Cardiac fibroblast (primary cell): ENCODE measurements around the gene CRYZL1.

Experiments used
- DNase-seq, 2 donors: peaks; one replicate each; pipeline versions ENCODE4 v3.0.0 to v3.0.0-alpha.2; 2010; ENCODE audit warnings: low read depth in 2 of 2
- H3K4me3 ChIP-seq, 2 donors: replicated peaks in 1 of 2; 1 replicate in 1 of 2; 2 replicates in 1 of 2; pipeline ENCODE4 v1.5.1; 2011; ENCODE audit warnings: low read depth in 2 of 2, low read length in 2 of 2, mild to moderate bottlenecking in 2 of 2, moderate library complexity in 1 of 2
- CTCF ChIP-seq: IDR thresholded peaks from one replicate; pipeline ENCODE4 v1.5.1; 2011; ENCODE audit warnings: low read depth, mild to moderate bottlenecking, low read length, inconsistent platforms

Gene CRYZL1

DNA sequence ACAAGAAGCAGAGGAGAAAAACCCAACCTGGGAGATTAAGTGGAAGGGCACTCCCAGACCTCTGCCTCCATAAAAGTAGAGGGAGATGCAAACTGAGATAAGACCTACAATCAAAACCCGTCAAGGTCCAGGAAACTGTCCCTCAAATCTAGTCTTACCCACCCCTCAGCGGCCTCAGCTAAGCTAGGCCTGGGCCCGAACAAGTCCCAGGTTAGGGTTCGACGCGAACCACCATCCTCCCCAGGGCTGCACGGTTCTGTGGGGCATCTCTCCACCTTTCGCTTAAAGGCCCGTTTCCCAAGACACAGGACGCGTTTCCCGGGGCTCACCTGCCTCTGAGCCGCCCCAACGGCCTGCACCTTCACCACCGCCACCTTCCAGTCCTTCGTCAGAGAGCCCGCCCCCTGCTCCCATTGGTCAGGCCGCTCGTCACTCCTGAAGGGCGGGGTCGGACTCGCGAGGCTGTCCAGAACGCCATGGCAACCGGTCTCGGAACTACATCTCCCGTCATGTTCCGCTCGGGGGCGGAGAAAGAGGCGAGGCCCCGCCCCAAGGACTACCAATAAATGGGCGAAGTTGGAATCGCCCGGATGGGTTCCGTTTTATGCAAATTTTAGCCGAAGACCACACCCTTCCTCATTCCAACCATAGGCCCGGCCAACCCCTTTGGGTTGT lies at the start of gene CRYZL1:
Gene CRYZL1, minus strand, starts transcription at position 390 of the 675 bp plus-strand sequence. CDS start 10,190 bp downstream, outside the sequence.
- H3K4me3 ChIP-seq, result peak within 1 kb of the TSS; percentile 69 to 94
- no peak for TF ChIP-seq CTCF
- DNase-seq, result peak; percentile 100

DNA sequence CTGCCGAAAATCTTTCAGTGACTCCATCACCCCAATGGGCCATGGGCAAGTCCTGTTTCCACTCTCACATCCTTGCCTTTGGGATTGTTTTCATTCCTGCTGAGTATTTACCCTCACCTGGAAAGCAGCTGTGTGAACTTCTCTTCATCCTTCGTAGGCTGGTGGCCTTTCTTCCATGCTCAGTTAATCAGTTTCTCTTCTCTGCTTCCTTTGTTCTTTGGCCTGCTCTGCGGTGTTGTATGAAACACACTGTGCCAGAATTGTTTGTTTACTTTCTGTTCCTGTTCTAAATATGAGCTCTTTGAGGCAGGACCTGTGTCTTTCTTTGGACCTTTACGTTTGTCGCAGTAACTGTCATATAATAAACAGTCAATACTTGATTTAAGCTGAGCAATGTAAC lies 49.3 kb upstream of the CRYZL1 start:
- TF ChIP-seq CTCF, result no peak
- H3K4me3 ChIP-seq, result no peak overlapping the region
- DNase-seq, result no peak

DNA sequence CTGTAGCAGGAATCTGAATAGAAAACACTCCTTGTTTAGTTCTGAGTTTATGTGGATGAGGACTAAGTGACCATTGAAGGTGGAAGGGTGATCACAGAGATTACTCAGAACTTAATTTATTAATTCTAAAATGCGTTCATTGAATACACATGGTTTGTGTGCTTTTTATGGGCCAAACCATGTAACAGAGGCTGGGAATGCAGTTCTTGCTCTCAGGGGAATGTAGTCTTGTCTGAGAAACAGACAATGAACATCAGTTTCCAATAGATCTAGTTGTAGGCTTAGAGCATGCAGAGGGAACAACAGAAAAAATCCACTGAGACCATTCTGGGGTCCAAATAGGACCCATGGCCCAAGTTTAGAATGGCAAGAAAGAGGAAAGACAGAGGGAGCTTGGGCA lies 46.8 kb upstream of the CRYZL1 start:
- no peak for TF ChIP-seq CTCF
- H3K4me3 ChIP-seq, result no peak overlapping the region
- DNase-seq, result peak in 1 of 2 donors; percentile 63

DNA sequence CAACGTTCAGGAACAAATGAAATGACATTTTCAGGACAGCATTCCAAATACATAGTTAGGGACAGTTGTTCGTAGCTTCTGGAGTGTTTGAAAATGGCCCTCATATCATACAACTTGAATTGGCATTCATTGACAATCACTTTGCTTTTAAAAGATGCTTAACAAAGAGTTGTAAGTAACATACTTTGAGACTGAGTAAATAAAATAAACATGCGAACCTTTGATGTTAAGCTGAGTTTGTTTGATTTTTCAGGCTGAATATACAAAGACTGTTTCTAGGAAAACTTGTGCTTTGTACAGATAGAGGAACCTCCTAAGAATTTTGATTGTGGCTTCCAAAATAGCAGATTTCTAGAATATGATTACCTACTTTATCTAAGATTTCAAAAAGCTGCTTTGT lies 46.1 kb upstream of the CRYZL1 start:
- DNase-seq, result no peak
- no peak for TF ChIP-seq CTCF
- no peak overlapping the region for H3K4me3 ChIP-seq

GRCh38 chr21:33686386-33686785 lies 44.8 kb upstream of the CRYZL1 start:
- TF ChIP-seq CTCF, result no peak
- no peak overlapping the region for H3K4me3 ChIP-seq

GRCh38 chr21:33685613-33686197 lies 44.2 kb upstream of the CRYZL1 start:
- DNase-seq, result peak; percentile 62 to 79
- no peak for TF ChIP-seq CTCF
- H3K4me3 ChIP-seq, result no peak overlapping the region

More at GRCh38 chr21:33686386-33686785, 44.8 kb upstream of the CRYZL1 start:
- no peak for DNase-seq
